ENCODE data around the gene CTNND1.
A peak's percentile ranks its signal among the peaks of the same experiment; 100 is the strongest.
"Not testable (repeated sequence)": the region's sequence is repeated elsewhere in the genome, so short reads cannot be mapped to it uniquely, and the experiment has no call there.

CTNND1 gene

GRCh38 chr11:57712256-57713150 lies 49.1 kb upstream of the CTNND1 start, which contains the start of gene TMX2 (continued):
- TF ChIP-seq SCRT1 (tag by site-specific recombination; IDR thresholded peaks at IDR 0.05; ENCODE audit: borderline replicate concordance) (no peak), ZFP3 (tag by site-specific recombination; IDR thresholded peaks at IDR 0.05; ENCODE audit: low read depth) (no peak)

GRCh38 chr11:57713835-57714234 lies 47.8 kb upstream of the CTNND1 start:
- TF ChIP-seq KLF9 (tag by site-specific recombination; IDR thresholded peaks at IDR 0.05; ENCODE audit: low read depth) (no peak), ZNF837 (tag by site-specific recombination; IDR thresholded peaks at IDR 0.05) (no peak), ELK4 (IDR thresholded peaks at IDR 0.05; ENCODE audit: borderline replicate concordance, low read depth, low read length) (no peak), PRDM10 (tag by site-specific recombination; IDR thresholded peaks at IDR 0.05) (no peak), ZNF112 (tag by site-specific recombination; IDR thresholded peaks at IDR 0.05) (no peak), ZNF660 (tag by site-specific recombination; IDR thresholded peaks at IDR 0.05) (no peak), OVOL3 (tag by site-specific recombination; IDR thresholded peaks at IDR 0.05) (no peak), ZNF513 (tag by site-specific recombination; IDR thresholded peaks at IDR 0.05) (no peak), ZFP69B (tag by site-specific recombination; IDR thresholded peaks at IDR 0.05) (no peak), ZNF416 (tag by site-specific recombination; IDR thresholded peaks at IDR 0.05) (no peak), ZNF132 (tag by site-specific recombination; IDR thresholded peaks at IDR 0.05; ENCODE audit: borderline replicate concordance) (no peak)
- H3K4me1 ChIP-seq (ENCODE audit: control insufficient read depth, insufficient read depth, low read length) = no peaks in the 10 kb centered on the region
- H3K27ac ChIP-seq (ENCODE audit: extremely low read depth, low read depth, low read length) = no peak overlapping the region
- peak overlapping the region; percentile 97; the same call in 1 of the 2 replicates for H3K4me3 ChIP-seq (ENCODE audit: low read depth, low read length)
- peaks cover 0 to 22% of the 10 kb centered on the region in 2 experiments; a peak in 2 of 3 replicates for H3K36me3 ChIP-seq (ENCODE audit: control insufficient read depth in 2 of 2, insufficient read depth in 1 of 2, low read length in 2 of 2)
- ChIA-PET POLR2A (interaction anchor here (0.6 to 1.0 kb wide), 2 partner anchors 27 to 87 kb away, joined by 3 read pairs; partner anchors contain the start of gene SELENOH), CTCF (interaction anchor here (2.7 kb wide), 1 partner anchor 87 kb away, joined by 12 read pairs; no protein-coding TSS in a partner anchor)
- H3K9me3 ChIP-seq (ENCODE audit: control insufficient read depth, insufficient read depth, low read depth, low read length) = no peaks in the 10 kb centered on the region

- CTCF ChIA-PET; POLR2A ChIA-PET; H3K4me3 ChIP-seq (ENCODE audit: low read depth, low read length); H3K9me3 ChIP-seq (ENCODE audit: control insufficient read depth, insufficient read depth, low read depth, low read length); H3K4me1 ChIP-seq (ENCODE audit: control insufficient read depth, insufficient read depth, low read length); H3K27ac ChIP-seq (ENCODE audit: extremely low read depth, low read depth, low read length): not testable (repeated sequence)
- peaks cover 4 to 25% of the 10 kb centered on the region in 2 experiments; a peak in 2 of 3 replicates for H3K36me3 ChIP-seq (ENCODE audit: control insufficient read depth in 2 of 2, insufficient read depth in 1 of 2, low read length in 2 of 2)
Measured at GRCh38 chr11:57716726-57717125, 44.9 kb upstream of the CTNND1 start.
